ENCODE results near the gene POLR2L.

The POLR2L gene

DNA sequence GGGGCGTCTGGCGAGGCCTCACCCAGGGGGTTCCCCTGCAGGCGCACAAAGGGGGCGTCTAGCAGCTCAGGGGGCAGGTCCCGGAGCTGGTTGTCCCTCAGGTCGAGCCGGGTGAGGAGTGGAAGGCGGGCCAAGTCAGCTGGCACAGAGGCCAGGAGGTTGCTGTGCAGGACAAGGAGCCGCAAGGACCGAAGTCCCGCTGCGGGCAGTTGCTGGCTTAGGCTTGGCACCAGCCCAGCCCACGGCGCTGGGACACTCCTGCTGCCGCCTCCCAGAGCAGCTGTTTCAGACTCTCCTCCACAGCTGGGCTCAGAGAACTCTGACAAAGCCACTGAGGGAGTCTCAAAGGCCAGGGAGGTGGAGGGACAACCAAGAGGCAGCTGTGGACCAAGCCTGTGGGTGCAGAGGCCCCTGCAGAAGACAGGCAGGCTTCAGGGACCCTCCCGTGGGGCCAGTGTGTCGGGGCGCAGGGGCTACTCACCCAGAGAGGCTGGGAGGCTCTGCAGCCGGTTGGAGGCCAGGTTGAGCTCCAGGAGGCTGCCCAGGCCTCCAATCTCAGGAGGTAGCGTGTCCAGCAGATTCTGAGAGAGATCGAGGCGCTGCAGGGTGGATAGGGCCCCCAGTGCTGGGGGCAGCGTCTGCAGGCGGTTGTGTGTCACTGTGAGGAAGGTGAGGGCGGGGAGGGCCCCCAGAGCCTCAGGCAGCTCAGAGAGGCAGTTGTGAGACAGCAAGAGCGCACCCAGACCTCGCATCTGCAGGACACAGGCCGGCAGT, 39.4 kb downstream of the POLR2L start:
- Histone ChIP-seq H3K36me3 (replicated peaks in 1 of 2; ENCODE audit: control insufficient read depth in 2 of 2, insufficient read depth in 2 of 2, low read length in 2 of 2) (peaks cover 23 to 50% of the 10 kb centered on the region in 2 donors), H2BK12ac (ENCODE audit: low read length) (no peak overlapping the region), H3K14ac (ENCODE audit: low read length) (peak overlapping the region; percentile 21), H3K18ac (ENCODE audit: low read length) (peak overlapping the region; percentile 57), H2BK120ac (ENCODE audit: low read depth, low read length) (no peak overlapping the region), H2BK15ac (ENCODE audit: low read length) (peak overlapping the region; percentile 67), H3K4ac (ENCODE audit: low read length) (no peak overlapping the region), H3K23ac (ENCODE audit: low read depth, low read length, poor library complexity) (peak overlapping the region; percentile 65), H3K4me3 (ENCODE audit: low read length in 2 of 2) (peak overlapping the region; percentile 35 to 58), H3K4me2 (ENCODE audit: insufficient read depth, low read length, poor library complexity, severe bottlenecking) (no peak overlapping the region), H3K4me1 (ENCODE audit: control insufficient read depth in 2 of 2, insufficient read depth in 1 of 2, low read depth in 1 of 2, low read length in 2 of 2) (peaks cover 12 to 17% of the 10 kb centered on the region in 2 donors), H4K91ac (ENCODE audit: low read depth, low read length, poor library complexity) (no peak overlapping the region), H3K9me3 (replicated peaks in 1 of 2; ENCODE audit: control insufficient read depth in 2 of 2, insufficient read depth in 1 of 2, low read depth in 1 of 2, low read length in 2 of 2) (no peaks in the 10 kb centered on the region), H3K27me3 (ENCODE audit: control insufficient read depth in 3 of 3, insufficient read depth in 3 of 3, low read depth in 1 of 3, low read length in 3 of 3) (no peaks in the 10 kb centered on the region), H2AK5ac (ENCODE audit: low read depth, low read length) (peak overlapping the region; percentile 63), H2BK5ac (ENCODE audit: low read length) (peak overlapping the region; percentile 98), H2AFZ (ENCODE audit: low read length) (no peak overlapping the region), H4K8ac (ENCODE audit: low read depth, low read length) (no peak overlapping the region), H3K79me1 (ENCODE audit: low read depth, low read length) (peaks cover 18% of the 10 kb centered on the region), H3K9ac (ENCODE audit: low read depth, low read length, poor library complexity) (peak overlapping the region; percentile 88), H3K27ac (replicated peaks; ENCODE audit: low read length) (no peak overlapping the region)
- WGBS, 2 donors (ENCODE audit: extremely low coverage in 2 of 2, insufficient read length in 2 of 2, insufficient replicate concordance in 1 of 2): no CpG with 5 or more reads among the region's 28 CpGs
- no peak for DNase-seq (ENCODE audit: low spot score)

DNA sequence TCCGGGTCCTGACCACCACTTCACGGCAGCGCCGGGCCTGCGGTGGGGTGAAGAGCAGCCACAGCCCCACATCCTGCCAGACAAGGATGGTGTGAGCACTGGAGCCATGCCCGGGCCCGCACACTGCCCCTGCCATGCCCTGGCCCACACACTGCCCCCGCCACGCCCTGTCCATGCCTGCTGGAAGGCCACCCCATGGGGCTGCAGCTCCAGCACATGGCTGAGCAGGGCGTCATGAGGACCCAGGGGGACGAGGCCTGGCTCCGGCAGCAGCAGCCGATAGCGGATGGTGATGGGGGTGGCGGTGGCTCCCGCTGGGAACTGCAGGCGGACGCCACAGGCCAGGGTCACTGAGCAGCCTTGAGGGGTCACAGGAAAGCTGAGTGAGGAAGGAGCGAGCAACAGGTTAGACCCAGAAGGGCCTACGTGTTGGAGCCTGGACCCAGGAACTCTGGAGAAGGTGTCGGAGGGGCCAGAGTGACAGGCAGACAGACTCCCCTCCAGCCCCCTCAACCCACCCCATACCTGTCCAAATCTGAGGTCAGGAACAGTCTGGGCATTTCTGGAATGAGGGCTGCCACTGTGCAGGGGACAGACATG, 40.2 kb downstream of the POLR2L start:
- no peak overlapping the region for H3K27ac ChIP-seq (replicated peaks; ENCODE audit: low read length)
- H3K4me3 ChIP-seq (ENCODE audit: low read length in 2 of 2): no peak overlapping the region
- H3K9me3 ChIP-seq (replicated peaks in 1 of 2; ENCODE audit: control insufficient read depth in 2 of 2, insufficient read depth in 1 of 2, low read depth in 1 of 2, low read length in 2 of 2): no peaks in the 10 kb centered on the region
- H2BK15ac ChIP-seq (ENCODE audit: low read length): no peak overlapping the region
- H3K4me1 ChIP-seq (ENCODE audit: control insufficient read depth in 2 of 2, insufficient read depth in 1 of 2, low read depth in 1 of 2, low read length in 2 of 2): peaks cover 12 to 17% of the 10 kb centered on the region in 2 donors
- H2BK12ac ChIP-seq (ENCODE audit: low read length): no peak overlapping the region
- H2BK120ac ChIP-seq (ENCODE audit: low read depth, low read length): no peak overlapping the region
- peak overlapping the region; percentile 17 for H4K8ac ChIP-seq (ENCODE audit: low read depth, low read length)
- no peak overlapping the region for H2AK5ac ChIP-seq (ENCODE audit: low read depth, low read length)
- H2AFZ ChIP-seq (ENCODE audit: low read length): no peak overlapping the region
- peaks cover 23 to 50% of the 10 kb centered on the region in 2 donors for H3K36me3 ChIP-seq (replicated peaks in 1 of 2; ENCODE audit: control insufficient read depth in 2 of 2, insufficient read depth in 2 of 2, low read length in 2 of 2)
- H3K23ac ChIP-seq (ENCODE audit: low read depth, low read length, poor library complexity): no peak overlapping the region
- H3K14ac ChIP-seq (ENCODE audit: low read length): peak overlapping the region; percentile 56
- peak overlapping the region; percentile 98 for H2BK5ac ChIP-seq (ENCODE audit: low read length)
- DNase-seq (ENCODE audit: low spot score): no peak
- no peak overlapping the region for H3K4me2 ChIP-seq (ENCODE audit: insufficient read depth, low read length, poor library complexity, severe bottlenecking)
- WGBS, 2 donors (ENCODE audit: extremely low coverage in 2 of 2, insufficient read length in 2 of 2, insufficient replicate concordance in 1 of 2): no CpG with 5 or more reads among the region's 21 CpGs
- no peak overlapping the region for H3K4ac ChIP-seq (ENCODE audit: low read length)
- H4K91ac ChIP-seq (ENCODE audit: low read depth, low read length, poor library complexity): no peak overlapping the region
- H3K9ac ChIP-seq (ENCODE audit: low read depth, low read length, poor library complexity): no peak overlapping the region
- H3K18ac ChIP-seq (ENCODE audit: low read length): no peak overlapping the region
- H3K27me3 ChIP-seq (ENCODE audit: control insufficient read depth in 3 of 3, insufficient read depth in 3 of 3, low read depth in 1 of 3, low read length in 3 of 3): no peaks in the 10 kb centered on the region
- peaks cover 18% of the 10 kb centered on the region for H3K79me1 ChIP-seq (ENCODE audit: low read depth, low read length)

- H4K8ac ChIP-seq (ENCODE audit: low read depth, low read length): no peak overlapping the region
- no peak overlapping the region for H2AK5ac ChIP-seq (ENCODE audit: low read depth, low read length)
- peaks cover 20 to 25% of the 10 kb centered on the region in 2 donors for H3K4me1 ChIP-seq (ENCODE audit: control insufficient read depth in 2 of 2, insufficient read depth in 1 of 2, low read depth in 1 of 2, low read length in 2 of 2)
- no peak overlapping the region for H3K23ac ChIP-seq (ENCODE audit: low read depth, low read length, poor library complexity)
- no peak overlapping the region for H4K91ac ChIP-seq (ENCODE audit: low read depth, low read length, poor library complexity)
- H3K9me3 ChIP-seq (replicated peaks in 1 of 2; ENCODE audit: control insufficient read depth in 2 of 2, insufficient read depth in 1 of 2, low read depth in 1 of 2, low read length in 2 of 2): no peaks in the 10 kb centered on the region
- DNase-seq (ENCODE audit: low spot score): no peak
- no peak overlapping the region for H2BK5ac ChIP-seq (ENCODE audit: low read length)
- H3K4me2 ChIP-seq (ENCODE audit: insufficient read depth, low read length, poor library complexity, severe bottlenecking): no peak overlapping the region
- H2BK15ac ChIP-seq (ENCODE audit: low read length): no peak overlapping the region
- peaks cover 22% of the 10 kb centered on the region for H3K79me1 ChIP-seq (ENCODE audit: low read depth, low read length)
- WGBS, 2 donors (ENCODE audit: extremely low coverage in 2 of 2, insufficient read length in 2 of 2, insufficient replicate concordance in 1 of 2): no CpG with 5 or more reads among the region's 20 CpGs
- no peak overlapping the region for H3K27ac ChIP-seq (replicated peaks; ENCODE audit: low read length)
- H3K27me3 ChIP-seq (ENCODE audit: control insufficient read depth in 3 of 3, insufficient read depth in 3 of 3, low read depth in 1 of 3, low read length in 3 of 3): no peaks in the 10 kb centered on the region
- no peak overlapping the region for H3K9ac ChIP-seq (ENCODE audit: low read depth, low read length, poor library complexity)
- H3K4me3 ChIP-seq (ENCODE audit: low read length in 2 of 2): no peak overlapping the region
- no peak overlapping the region for H3K18ac ChIP-seq (ENCODE audit: low read length)
- H2AFZ ChIP-seq (ENCODE audit: low read length): no peak overlapping the region
- H2BK12ac ChIP-seq (ENCODE audit: low read length): no peak overlapping the region
- no peak overlapping the region for H3K14ac ChIP-seq (ENCODE audit: low read length)
- H2BK120ac ChIP-seq (ENCODE audit: low read depth, low read length): no peak overlapping the region
- no peak overlapping the region for H3K4ac ChIP-seq (ENCODE audit: low read length)
- H3K36me3 ChIP-seq (replicated peaks in 1 of 2; ENCODE audit: control insufficient read depth in 2 of 2, insufficient read depth in 2 of 2, low read length in 2 of 2): peaks cover 23 to 50% of the 10 kb centered on the region in 2 donors
Measured at GRCh38 chr11:801097-801780, 41.1 kb downstream of the POLR2L start.

DNA sequence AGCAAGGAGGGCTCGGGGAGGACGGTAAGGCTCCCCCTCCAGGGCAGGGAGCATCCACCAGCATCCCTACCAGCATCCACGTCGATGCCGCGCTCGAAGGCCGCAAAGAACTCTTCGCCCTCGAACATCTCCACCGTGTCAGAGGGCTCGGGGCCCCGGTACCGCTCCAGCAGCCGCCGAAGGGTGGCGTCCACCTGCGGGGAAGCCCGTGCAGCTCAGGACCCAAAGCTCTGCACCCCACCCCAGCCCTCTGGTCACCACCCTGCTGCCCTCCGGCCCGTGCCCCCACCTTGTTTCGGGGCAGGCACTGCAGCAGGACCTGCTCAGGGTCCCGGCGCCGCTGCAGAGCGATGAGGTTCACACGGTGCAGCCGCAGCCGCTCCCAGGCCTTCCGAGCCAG, 41.9 kb downstream of the POLR2L start:
- H3K27me3 ChIP-seq (ENCODE audit: control insufficient read depth in 3 of 3, insufficient read depth in 3 of 3, low read depth in 1 of 3, low read length in 3 of 3): no peaks in the 10 kb centered on the region

More for the DNA sequence above, 41.9 kb downstream of the POLR2L start:
- Histone ChIP-seq H2BK120ac (ENCODE audit: low read depth, low read length) (no peak overlapping the region), H4K91ac (ENCODE audit: low read depth, low read length, poor library complexity) (no peak overlapping the region), H3K18ac (ENCODE audit: low read length) (no peak overlapping the region), H2BK5ac (ENCODE audit: low read length) (no peak overlapping the region), H3K4me2 (ENCODE audit: insufficient read depth, low read length, poor library complexity, severe bottlenecking) (no peak overlapping the region), H2BK15ac (ENCODE audit: low read length) (no peak overlapping the region), H3K23ac (ENCODE audit: low read depth, low read length, poor library complexity) (no peak overlapping the region), H2BK12ac (ENCODE audit: low read length) (no peak overlapping the region), H3K79me1 (ENCODE audit: low read depth, low read length) (peaks cover 24% of the 10 kb centered on the region), H3K36me3 (replicated peaks in 1 of 2; ENCODE audit: control insufficient read depth in 2 of 2, insufficient read depth in 2 of 2, low read length in 2 of 2) (peaks cover 23 to 50% of the 10 kb centered on the region in 2 donors), H3K4ac (ENCODE audit: low read length) (no peak overlapping the region), H3K27ac (replicated peaks; ENCODE audit: low read length) (no peak overlapping the region), H3K9me3 (replicated peaks in 1 of 2; ENCODE audit: control insufficient read depth in 2 of 2, insufficient read depth in 1 of 2, low read depth in 1 of 2, low read length in 2 of 2) (no peaks in the 10 kb centered on the region), H2AK5ac (ENCODE audit: low read depth, low read length) (no peak overlapping the region), H3K9ac (ENCODE audit: low read depth, low read length, poor library complexity) (peak overlapping the region; percentile 70), H3K4me3 (ENCODE audit: low read length in 2 of 2) (no peak overlapping the region), H3K4me1 (ENCODE audit: control insufficient read depth in 2 of 2, insufficient read depth in 1 of 2, low read depth in 1 of 2, low read length in 2 of 2) (peaks cover 21 to 31% of the 10 kb centered on the region in 2 donors), H4K8ac (ENCODE audit: low read depth, low read length) (no peak overlapping the region), H3K14ac (ENCODE audit: low read length) (no peak overlapping the region), H2AFZ (ENCODE audit: low read length) (no peak overlapping the region)
- DNase-seq (ENCODE audit: low spot score): no peak
- no CpG with 5 or more reads among the region's 30 CpGs for WGBS, 2 donors (ENCODE audit: extremely low coverage in 2 of 2, insufficient read length in 2 of 2, insufficient replicate concordance in 1 of 2)
